NCI-H2227 treated with DMSO at 0.1 percent for 48 hours (cell line): ENCODE data around the gene PHC2.
A peak's percentile ranks its signal among the peaks of the same experiment; 100 is the strongest.

ENCODE experiments used
- DNase-seq: peaks from one replicate; lab custom pipeline; 2025; lab: John Stamatoyannopoulos, UW

The PHC2 gene

GRCh38 chr1:33446590-33446989, 15.7 kb upstream of the PHC2 start:
- DNase-seq, result no peak

- DNase-seq, result no peak
Measured at GRCh38 chr1:33445108-33445507, 14.2 kb upstream of the PHC2 start.

- no peak for DNase-seq
Measured at GRCh38 chr1:33443705-33444180, 12.8 kb upstream of the PHC2 start.

DNA sequence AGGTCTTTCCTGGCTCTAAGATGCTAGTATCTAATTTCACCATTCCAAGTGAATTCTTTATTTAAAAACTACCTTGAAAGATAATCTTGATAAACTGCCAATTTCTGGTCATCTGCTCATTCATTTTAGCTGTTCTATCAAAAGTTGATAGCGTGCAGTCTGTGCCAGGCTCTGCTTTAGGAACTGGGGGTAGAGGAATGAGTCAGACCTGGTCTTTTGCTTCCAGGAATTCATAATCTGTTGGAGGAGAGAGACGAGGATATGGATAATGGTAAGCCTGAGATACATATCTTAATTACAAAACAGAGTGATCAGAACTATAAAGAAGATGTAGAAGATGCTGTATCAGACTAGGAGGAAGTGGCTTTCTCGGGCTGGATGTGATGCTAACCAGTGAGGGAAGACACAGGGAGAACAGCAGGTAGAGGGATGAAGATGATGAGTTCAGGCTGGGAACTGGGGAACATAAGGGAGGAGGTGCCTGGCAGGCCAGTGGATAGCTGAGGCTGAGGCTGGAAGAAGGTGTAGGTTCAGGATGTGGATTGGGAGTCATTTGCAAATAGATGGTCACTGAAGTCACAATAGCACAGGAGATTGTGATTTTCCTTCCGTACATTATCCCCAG, 12.3 kb upstream of the PHC2 start:
- DNase-seq, result no peak

DNA sequence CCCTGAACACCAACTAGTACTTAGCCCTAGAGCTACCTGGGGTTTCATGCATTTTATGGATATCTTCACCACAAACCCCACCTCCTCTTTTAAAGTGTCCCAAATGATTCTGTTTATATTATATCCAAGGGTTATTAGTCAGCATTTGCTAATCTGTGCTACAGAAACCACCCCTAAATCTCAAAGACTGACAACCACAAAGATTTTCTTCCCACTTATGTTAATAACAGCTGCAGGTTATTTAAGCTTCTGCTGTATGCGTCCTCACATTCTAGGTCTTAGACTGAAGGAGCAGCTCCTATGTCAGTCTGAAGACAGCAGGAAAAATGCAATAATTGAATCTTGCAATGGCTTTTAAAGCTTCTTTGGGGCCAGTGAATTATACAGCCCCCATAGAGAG, 11.2 kb upstream of the PHC2 start:
- no peak for DNase-seq

- DNase-seq, result no peak
Measured at GRCh38 chr1:33441088-33441745, 10.3 kb upstream of the PHC2 start.

GRCh38 chr1:33439662-33440061, 8.8 kb upstream of the PHC2 start:
- no peak for DNase-seq

GRCh38 chr1:33438364-33439160, 7.7 kb upstream of the PHC2 start:
- DNase-seq, result no peak

DNA sequence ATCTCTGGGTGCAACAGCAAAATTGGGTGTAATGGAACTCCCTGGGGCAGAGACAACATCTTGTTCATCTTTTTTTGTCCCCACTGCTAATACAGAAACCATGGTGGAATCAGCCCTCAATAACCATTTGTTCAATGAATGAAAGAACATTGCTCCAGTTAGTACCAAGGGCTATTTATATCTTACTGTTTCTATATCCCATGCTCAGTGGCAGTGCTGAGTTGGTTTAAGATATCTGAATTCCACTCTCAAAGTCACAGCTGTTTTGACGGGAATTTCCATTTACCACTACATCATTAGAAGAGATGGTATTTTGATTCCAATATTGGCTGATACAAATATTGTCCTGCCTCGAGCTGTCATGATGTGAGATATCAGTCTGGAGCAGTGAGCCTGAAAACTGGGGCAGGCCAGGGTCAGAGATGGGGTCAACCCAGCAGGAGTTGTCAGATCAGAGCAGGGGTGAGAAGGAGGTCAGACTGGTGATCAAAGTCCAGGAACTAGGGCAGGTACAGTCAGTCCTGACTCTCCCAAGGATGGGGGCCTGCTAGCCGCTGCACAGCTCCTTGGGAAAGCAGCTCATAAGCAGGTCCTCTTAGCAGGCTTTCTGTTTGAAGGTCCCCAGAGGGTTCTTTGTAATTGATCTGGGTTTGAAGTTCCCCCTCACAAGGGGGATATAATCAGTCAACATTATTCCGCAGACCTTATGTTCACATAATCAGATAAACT, 5.8 kb upstream of the PHC2 start:
- no peak for DNase-seq

- DNase-seq, result no peak
Measured at GRCh38 chr1:33435096-33435820, 4.4 kb upstream of the PHC2 start.

GRCh38 chr1:33434363-33434750, 3.5 kb upstream of the PHC2 start:
- no peak for DNase-seq

- peak; percentile 22 for DNase-seq
Measured at GRCh38 chr1:33433509-33434362, 2.8 kb upstream of the PHC2 start.

DNA sequence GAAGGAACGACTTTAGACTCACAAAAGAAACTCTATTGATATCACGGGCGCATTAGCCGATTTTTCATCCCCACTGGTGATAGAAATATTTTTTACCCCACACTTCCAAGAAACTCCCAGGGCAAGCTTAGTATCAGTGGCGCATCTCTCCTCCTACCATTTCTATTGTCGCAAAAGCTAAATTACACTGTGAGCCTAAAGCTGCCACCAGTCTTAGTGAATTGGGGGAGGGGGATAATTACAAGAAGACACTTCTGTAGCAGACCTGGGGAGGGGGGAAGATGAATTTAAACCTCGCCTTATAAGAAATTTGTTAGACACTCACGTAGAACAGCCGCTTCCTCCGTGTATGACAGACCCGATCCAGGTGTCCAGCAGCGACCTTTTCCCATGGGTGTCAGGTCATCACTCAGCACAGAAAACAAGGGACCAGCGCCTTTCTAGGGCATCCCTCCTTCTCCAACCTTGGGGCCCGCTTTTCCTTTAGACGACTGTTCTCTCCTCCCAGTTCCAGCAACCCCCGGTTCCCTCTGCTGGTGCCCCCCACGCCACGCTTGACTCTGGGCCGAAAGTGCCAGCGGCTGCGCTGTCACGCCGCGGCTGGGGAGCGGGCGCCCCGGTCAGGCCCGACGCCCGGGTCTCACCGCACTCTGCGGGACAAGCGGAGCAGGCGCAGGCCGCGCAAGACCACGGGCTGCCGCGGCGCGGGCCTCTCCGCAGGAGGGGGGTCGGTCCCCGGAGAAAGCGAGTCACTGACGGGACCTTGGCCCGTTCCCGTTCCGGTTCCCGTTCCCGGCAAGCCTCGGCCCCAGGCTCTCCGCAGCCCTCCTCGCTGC, 821 bp downstream of the PHC2 start:
- peak; percentile 30 for DNase-seq

- no peak for DNase-seq
Measured at GRCh38 chr1:33429332-33429731, 1.6 kb downstream of the PHC2 start.

DNA sequence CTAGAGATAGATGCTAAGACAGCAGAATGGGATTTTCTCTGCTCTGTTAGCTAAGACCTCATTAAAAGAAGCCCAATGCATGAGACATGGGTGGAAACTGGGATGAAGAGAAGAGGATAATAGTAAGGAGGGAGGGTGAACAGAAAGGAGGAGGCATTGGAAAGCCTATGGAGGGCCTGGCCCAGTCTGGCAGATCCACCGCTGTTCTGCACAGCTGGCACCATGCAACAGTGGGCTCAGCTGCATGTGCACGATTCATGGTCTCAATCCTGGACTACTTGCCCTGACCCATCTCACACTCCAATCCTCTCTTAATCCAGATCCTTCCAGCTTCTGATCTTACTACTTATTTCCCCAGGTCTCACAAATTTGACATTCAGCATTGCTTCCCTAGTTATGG, 2.2 kb downstream of the PHC2 start:
- no peak for DNase-seq

DNA sequence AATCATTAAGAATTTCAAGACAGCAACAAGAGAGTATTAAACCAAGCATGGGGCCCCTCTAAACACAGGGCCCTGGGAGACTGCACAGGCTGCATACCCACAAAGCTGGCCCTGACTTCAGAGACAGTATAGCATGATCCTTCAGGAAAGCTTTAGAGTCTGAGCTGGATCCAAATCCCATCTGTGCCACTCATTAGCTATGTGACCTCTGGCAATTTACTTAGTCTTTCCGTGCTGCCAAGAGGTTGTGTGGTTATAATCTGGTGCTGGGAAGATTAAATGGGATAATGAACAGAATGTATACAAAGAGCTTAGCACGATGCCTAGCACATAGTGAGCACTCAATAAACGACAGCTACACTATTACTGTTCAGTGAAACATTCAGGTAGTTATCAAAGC, 4.0 kb downstream of the PHC2 start:
- DNase-seq, result peak; percentile 15

- DNase-seq, result no peak
Measured at GRCh38 chr1:33425900-33426299, 5.0 kb downstream of the PHC2 start.

DNA sequence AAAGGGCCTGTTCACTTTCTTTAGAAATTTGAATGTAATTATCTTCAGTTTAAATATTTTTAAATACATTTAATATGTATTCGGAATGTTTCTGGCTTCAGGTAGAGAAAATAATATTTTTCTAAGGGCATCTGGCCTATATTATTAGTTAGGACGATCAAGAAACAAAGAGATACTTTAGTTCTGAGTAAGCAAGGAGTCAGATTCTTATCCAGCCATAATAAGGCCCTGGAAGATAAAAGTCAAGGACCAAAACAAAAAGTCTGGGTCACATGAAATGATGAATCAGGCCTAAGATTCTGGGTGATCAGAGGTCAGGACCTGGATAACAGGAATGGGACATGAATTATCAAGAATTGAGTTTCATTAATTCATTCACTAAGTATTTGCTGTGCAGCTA, 6.3 kb downstream of the PHC2 start:
- no peak for DNase-seq

DNA sequence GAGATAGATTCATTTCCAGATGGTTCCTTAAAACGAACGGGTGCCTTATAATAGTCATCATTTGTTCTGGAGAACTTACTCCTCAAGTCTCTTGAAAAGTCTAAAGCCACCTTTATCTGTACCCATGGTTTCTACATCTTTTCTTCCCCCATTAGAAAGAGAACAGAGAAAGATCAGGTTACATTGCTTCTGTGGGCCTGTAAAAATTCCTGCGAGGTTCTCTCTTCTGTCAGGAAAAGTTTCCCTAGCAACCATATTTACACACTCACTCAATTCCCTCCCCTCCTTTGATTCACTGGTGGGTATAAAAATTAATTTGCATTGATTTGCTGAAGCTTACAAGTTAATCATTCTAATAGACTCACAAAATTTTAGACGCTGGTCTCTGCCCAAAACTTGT, 6.7 kb downstream of the PHC2 start:
- DNase-seq, result no peak
